Activated CD8-positive, alpha-beta memory T cell treated with anti-CD3 and anti-CD28 coated beads, Interleukin-2, amount 50 U/mL, for 24 hours (primary cell): ENCODE data around the gene SIRPA.

ENCODE experiments used
- DNase-seq: peaks from one replicate; pipeline ENCODE4 v3.0.0-alpha.2; 2020; ENCODE audit errors: extremely low read depth

SIRPA gene

GRCh38 chr20:1887756-1888155 is 7.5 kb upstream of the SIRPA start:
- DNase-seq = no peak

DNA sequence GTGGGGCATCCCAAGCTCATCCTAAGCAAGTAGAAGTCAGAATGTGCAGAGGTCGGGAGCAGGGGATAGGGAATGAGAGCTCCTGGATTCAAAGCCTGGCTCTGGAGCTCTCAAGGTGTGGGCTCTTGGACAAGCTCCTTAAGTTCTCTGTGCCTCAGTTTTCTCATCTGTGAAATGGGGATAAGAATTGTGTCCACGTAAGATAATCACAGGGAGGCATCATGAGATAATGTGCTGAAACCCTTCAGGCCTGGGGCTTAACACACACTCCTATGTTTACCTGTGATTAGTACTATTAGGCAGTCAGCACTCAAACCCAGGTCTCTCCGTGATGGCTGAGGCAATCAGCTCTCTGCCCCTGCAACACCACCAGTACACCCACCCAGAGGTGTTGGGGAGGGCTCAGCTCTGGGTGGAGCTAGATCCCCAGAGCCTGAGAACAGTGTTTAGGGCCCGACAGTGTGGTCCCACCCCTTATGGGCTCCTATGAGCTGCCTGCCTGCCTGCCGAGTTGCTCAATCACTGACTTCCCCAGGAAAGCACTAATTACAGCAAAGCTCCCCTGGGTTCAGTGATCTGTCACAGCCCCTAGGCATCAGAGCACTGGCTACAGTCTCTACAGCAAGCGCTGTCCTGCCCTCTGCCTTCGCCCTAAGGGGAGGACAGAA is 6.3 kb upstream of the SIRPA start:
- no peak for DNase-seq

DNA sequence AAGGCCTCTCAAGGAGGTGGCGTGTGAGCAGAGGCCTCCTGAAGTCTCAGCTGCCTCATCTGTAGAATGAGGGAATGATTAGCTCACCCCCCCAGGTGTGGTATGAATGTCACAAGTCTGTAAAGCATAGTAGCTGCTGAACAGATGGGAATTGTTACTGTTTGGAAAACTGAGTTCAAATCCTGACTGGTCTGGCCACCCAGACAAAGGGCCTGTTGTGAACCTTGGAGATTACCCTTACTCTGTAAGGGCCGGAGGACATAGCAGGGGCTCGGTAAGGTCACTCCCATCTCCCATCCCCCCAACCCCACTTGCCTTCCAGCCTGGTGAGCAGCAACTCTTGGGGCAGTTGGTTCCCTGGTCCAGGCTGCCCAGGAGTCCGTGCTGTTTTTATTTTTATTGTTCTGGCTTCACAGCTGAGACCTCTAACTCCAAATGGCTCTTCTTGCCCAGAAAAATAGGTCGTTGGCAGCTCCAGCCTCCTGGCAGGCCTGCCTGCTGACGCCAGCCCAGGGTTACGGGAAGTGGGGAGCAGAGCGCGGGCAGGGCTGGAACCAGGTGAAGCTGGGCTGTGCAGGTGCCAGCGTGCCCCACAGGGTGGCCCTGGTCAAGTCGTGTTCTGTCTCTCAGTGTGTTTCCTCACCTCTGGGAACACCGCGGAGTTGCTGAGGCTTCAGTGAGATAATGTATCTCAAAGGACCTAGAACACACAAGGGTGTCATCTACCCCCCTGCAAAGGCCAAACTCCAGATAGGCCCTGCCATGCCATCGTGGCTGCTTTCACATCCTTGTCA is 4.5 kb upstream of the SIRPA start:
- DNase-seq = no peak

DNA sequence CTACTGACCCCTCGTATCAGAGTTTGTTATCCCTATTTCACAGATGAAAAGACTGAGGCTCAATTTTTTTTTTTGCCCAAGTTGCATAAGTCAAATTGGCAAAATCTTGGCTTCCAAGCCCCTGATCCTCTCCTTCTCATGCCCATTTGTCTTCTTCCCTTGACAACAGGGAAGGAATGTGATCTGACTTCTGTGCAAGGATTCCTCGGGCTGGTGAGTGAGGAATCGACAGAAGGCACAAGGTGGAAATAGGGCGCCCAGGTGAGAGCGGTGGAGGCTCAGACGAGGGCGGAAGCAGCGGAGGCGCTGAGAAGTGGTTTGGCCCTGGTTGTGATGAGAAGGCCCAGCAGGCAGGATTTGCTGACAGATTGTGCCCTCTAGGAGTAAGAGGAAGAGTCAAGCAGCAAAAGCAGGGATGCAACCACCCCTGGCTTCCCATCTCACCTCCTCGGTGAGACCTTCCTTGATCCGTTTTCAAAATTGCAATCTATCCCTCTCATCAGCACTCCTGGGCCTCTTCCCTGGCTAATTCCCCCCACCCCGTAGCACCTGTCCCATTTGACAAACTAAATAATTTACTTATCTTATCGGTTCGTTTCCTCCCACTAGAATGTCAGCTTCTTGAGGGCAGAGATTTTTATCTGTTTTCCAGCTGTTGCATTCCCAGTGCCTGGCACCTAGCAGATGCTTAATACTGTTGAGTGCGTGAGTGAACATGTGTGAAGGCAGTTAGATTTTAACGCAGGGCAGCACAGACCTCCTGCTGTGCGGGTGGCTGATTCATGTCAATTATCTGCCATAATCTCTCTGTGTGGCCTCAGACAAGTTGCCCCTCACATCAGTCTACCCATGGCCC is 3.7 kb upstream of the SIRPA start:
- no peak for DNase-seq

GRCh38 chr20:1892119-1892385 is 3.2 kb upstream of the SIRPA start:
- no peak for DNase-seq

DNA sequence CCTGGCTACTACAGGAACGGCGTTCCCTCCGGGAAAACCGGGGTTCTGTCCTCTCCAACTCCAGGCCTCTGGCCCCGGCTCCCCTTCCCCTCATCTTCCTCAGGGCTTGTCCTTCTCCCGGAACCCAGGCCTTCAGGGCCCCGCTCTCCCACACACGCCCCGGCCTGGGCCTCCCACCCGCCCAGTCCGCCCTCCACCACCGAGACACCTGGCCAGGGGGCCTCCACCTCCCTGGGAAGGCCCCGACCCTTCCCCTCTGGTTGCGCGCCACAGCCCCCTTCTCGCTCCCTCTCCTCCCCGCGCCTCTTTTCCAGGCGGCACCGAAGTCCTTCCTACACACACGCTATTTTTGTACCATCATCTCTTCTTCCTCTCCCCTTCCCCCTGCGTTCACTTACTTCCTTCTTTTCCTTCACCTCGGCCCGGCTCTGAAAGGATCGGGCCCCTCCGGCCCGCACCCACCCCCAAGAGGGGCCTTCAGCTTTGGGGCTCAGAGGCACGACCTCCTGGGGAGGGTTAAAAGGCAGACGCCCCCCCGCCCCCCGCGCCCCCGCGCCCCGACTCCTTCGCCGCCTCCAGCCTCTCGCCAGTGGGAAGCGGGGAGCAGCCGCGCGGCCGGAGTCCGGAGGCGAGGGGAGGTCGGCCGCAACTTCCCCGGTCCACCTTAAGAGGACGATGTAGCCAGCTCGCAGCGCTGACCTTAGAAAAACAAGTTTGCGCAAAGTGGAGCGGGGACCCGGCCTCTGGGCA is 1.3 kb upstream of the SIRPA start:
- DNase-seq = no peak

- no peak for DNase-seq
Observed at GRCh38 chr20:1894471-1894950, 696 bp upstream of the SIRPA start.

GRCh38 chr20:1895674-1896483 is 672 bp downstream of the SIRPA start:
- no peak for DNase-seq

- DNase-seq = no peak
Observed at GRCh38 chr20:1896484-1897258, 1.5 kb downstream of the SIRPA start.

GRCh38 chr20:1897541-1897940 is 2.3 kb downstream of the SIRPA start:
- DNase-seq = no peak

- DNase-seq = no peak
Observed at GRCh38 chr20:1897965-1898464, 2.8 kb downstream of the SIRPA start.

- DNase-seq = no peak
Observed at GRCh38 chr20:1898482-1899240, 3.5 kb downstream of the SIRPA start.

DNA sequence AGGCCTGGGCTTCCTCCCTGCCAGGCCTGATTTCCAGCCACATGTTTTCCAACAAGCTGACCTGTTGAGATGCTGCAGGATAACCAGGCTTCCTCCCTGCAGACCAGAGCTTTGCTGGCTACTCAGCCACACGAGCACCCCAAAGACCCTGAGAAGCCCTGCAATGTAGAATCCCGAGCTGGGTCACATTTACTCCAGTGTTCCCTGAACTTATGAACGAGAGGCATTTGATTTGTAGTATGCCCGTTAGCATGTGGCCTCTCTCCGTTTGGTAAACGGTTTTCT is 4.0 kb downstream of the SIRPA start:
- DNase-seq = no peak

DNA sequence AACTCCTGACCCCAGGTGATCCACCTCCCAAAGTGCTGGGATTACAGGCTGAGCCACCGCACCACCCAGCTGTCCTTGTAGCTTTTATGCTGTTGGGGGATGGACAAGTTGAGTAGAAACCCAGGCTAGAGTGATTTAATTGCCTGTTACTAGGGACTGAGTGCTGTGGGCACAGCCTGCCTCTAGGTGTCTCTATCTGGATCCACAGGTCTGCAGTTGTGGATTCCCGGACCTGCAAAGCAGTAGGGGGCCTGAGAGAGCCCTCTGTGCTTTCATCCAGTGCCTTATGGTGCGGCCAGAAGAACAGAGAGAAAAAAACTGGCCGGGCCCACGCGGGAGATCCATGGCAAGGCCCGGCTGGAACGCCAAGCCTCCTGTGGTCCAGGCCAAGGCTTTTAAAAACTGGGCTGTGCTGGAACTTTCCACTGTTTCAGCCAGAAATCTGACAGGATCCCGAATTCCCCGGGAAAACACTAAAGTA is 5.2 kb downstream of the SIRPA start:
- DNase-seq = no peak

GRCh38 chr20:1901704-1902103 is 6.5 kb downstream of the SIRPA start:
- DNase-seq = no peak

GRCh38 chr20:1902188-1902587 is 7.0 kb downstream of the SIRPA start:
- DNase-seq = no peak

DNA sequence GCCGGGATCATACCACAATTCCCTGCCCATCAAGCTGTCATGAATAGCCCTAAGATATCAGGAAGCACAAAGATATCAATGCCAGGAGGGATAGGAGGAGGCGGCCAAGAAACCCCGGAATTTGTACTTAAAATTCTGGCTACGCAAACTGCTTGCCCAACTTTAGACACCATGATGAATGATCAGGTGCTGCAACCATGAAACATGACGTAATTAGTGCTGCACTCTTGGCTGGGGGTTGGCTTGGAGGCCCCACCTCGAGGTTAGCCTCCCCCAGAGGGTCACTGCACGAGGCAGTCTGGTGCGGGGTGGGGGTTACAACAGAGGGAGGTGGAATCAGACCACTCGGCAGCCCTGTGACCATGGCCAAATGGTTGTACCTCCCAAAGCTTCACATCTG is 8.9 kb downstream of the SIRPA start:
- DNase-seq = no peak

DNA sequence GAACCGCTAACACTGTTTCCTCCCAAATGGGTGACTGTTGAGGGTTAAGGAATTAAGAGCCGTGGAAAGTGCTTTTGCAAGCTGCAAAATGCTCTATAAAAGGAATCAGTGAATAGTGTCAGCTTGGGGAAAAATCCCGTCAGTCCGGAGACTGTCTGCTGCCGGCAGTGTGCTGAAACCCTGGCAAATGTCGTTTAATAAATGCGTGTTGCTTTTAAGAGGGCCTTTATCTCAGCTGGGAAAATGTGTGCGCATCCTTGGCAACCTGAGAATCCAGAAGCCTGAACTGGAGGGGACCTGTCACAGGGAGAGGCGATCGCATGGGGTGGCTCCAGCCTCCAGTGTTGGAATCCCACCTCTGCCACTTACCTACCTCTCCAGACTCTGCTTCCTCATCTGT is 9.8 kb downstream of the SIRPA start:
- no peak for DNase-seq

DNA sequence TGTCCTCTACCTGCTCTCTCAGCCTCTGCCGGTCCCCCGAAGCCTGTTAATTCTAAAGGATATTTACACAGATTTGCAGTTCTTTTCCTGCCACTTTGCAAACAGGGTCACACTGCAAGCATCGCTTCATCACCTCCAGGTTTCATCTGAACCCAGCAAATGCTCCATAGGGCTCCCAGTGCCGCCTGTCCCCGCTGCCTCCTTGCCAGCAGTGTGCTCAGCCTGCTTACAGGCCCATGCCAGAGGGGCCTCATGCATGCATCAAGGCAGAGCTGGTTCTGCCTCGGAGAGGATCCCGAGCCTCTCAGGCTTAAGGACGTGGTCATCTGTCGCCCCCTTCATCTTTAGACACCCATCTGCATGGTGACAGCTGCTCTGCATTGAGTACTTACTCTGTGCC is 10.5 kb downstream of the SIRPA start:
- no peak for DNase-seq
